NCI-H1105 treated with DMSO at 0.1 percent for 48 hours (cell line): ENCODE results near the gene ACAD9.

Experiments used
- DNase-seq: peaks from one replicate; lab custom pipeline; 2025; lab: John Stamatoyannopoulos, UW

The ACAD9 gene

GRCh38 chr3:128935922-128936321 lies 56.5 kb downstream of the ACAD9 start:
- peak; percentile 30 for DNase-seq

GRCh38 chr3:128936341-128936740 lies 56.9 kb downstream of the ACAD9 start:
- DNase-seq: no peak

GRCh38 chr3:128940252-128940651 lies 60.8 kb downstream of the ACAD9 start:
- DNase-seq: no peak

- DNase-seq: no peak
Observed at GRCh38 chr3:128942161-128942952, 62.9 kb downstream of the ACAD9 start.

- no peak for DNase-seq
Observed at GRCh38 chr3:128945041-128945877, 65.8 kb downstream of the ACAD9 start.

- DNase-seq: no peak
Observed at GRCh38 chr3:128945878-128946175, 66.4 kb downstream of the ACAD9 start.

- no peak for DNase-seq
Observed at GRCh38 chr3:128946411-128946810, 67.0 kb downstream of the ACAD9 start.

GRCh38 chr3:128949158-128949557 lies 69.7 kb downstream of the ACAD9 start:
- no peak for DNase-seq

- DNase-seq: peak; percentile 13
Observed at GRCh38 chr3:128950223-128950938, 71.0 kb downstream of the ACAD9 start.

GRCh38 chr3:128956440-128956839 lies 77.0 kb downstream of the ACAD9 start:
- DNase-seq: no peak
